Mesenchymal stem cell (in vitro differentiated cells and primary cell): ENCODE measurements around the gene XRCC3.

Experiments
- DNase-seq: peaks from one replicate; pipeline ENCODE4 v3.0.0-alpha.2; 2013
- H2AFZ ChIP-seq: one replicate; pipeline ENCODE4 v1.6.1; 2013; ENCODE audit warnings: low read depth, mild to moderate bottlenecking, control low read depth, inconsistent platforms, low read length, moderate library complexity
- H2AK5ac ChIP-seq: 2 replicates; pipeline ENCODE4 v1.6.1; 2013; ENCODE audit warnings: low read length, moderate library complexity, mild to moderate bottlenecking, inconsistent platforms; ENCODE audit not compliant: severe bottlenecking
- H2BK120ac ChIP-seq: one replicate; pipeline ENCODE4 v1.6.1; 2013; ENCODE audit warnings: low read depth, mild to moderate bottlenecking, inconsistent platforms, low read length, moderate library complexity
- H2BK12ac ChIP-seq, 2 experiments: one replicate each; pipeline ENCODE4 v1.6.1; 2013; ENCODE audit warnings: inconsistent platforms in 2 of 2, low read length in 2 of 2, mild to moderate bottlenecking in 2 of 2, moderate library complexity in 2 of 2, control low read depth in 1 of 2
- H2BK15ac ChIP-seq: one replicate; pipeline ENCODE4 v1.6.1; 2013; ENCODE audit warnings: mild to moderate bottlenecking, low read depth, inconsistent platforms; ENCODE audit not compliant: poor library complexity, severe bottlenecking
- H2BK5ac ChIP-seq: 2 replicates; pipeline ENCODE4 v1.6.1; 2013; ENCODE audit warnings: low read depth, mild to moderate bottlenecking, low read length, control low read depth, inconsistent platforms; ENCODE audit not compliant: poor library complexity, severe bottlenecking
- H3K14ac ChIP-seq, 2 experiments: one replicate each; pipeline ENCODE4 v1.6.1; 2013; ENCODE audit warnings: inconsistent platforms in 2 of 2, low read length in 2 of 2, control low read depth in 1 of 2, mild to moderate bottlenecking in 1 of 2, moderate library complexity in 1 of 2
- H3K18ac ChIP-seq, 2 experiments: one replicate each; pipeline ENCODE4 v1.6.1; 2013; ENCODE audit warnings: inconsistent platforms in 2 of 2, low read length in 2 of 2, control low read depth in 1 of 2, low read depth in 1 of 2, mild to moderate bottlenecking in 1 of 2
- H3K23ac ChIP-seq, 2 experiments: one replicate each; pipeline ENCODE4 v1.6.1; 2013; ENCODE audit warnings: inconsistent platforms in 2 of 2, low read length in 2 of 2, mild to moderate bottlenecking in 2 of 2, moderate library complexity in 2 of 2, control low read depth in 1 of 2
- H3K27ac ChIP-seq: 2 replicates; pipeline ENCODE4 v1.5.1; 2013; ENCODE audit warnings: mild to moderate bottlenecking, moderate library complexity, low read length, control low read depth, inconsistent platforms; ENCODE audit not compliant: poor library complexity, severe bottlenecking
- H3K27me3 ChIP-seq, 2 experiments: 2 replicates each; pipeline versions ENCODE4 v1.6.1 to v1.7.0; 2013; ENCODE audit warnings: low read length in 2 of 2, mild to moderate bottlenecking in 2 of 2, moderate library complexity in 2 of 2, control low read depth in 1 of 2, inconsistent platforms in 1 of 2; ENCODE audit not compliant: control insufficient read depth in 1 of 2, insufficient read depth in 1 of 2
- H3K36me3 ChIP-seq, 2 experiments: 2 replicates each; pipeline versions ENCODE4 v1.6.1 to v1.7.0; 2013; ENCODE audit warnings: low read length in 2 of 2, control low read depth in 1 of 2, inconsistent platforms in 1 of 2, low read depth in 1 of 2, mild to moderate bottlenecking in 1 of 2; ENCODE audit not compliant: insufficient read depth in 2 of 2, control insufficient read depth in 1 of 2
- H3K4ac ChIP-seq, 2 experiments: one replicate each; pipeline ENCODE4 v1.6.1; 2013; ENCODE audit warnings: inconsistent platforms in 2 of 2, low read length in 2 of 2, mild to moderate bottlenecking in 2 of 2, moderate library complexity in 2 of 2, control low read depth in 1 of 2, low read depth in 1 of 2
- H3K4me1 ChIP-seq: 2 replicates; pipeline ENCODE4 v1.6.1; 2013; ENCODE audit warnings: low read depth, low read length, control low read depth; ENCODE audit not compliant: control insufficient read depth, insufficient read depth
- H3K4me2 ChIP-seq: 2 replicates; pipeline ENCODE4 v1.6.1; 2013; ENCODE audit warnings: low read length, mild to moderate bottlenecking, inconsistent platforms; ENCODE audit not compliant: poor library complexity, severe bottlenecking
- H3K4me3 ChIP-seq, 2 experiments: 2 replicates each; pipeline versions ENCODE4 v1.5.1 to v1.7.0; 2013; ENCODE audit warnings: low read length in 2 of 2, mild to moderate bottlenecking in 2 of 2, control low read depth in 1 of 2, low read depth in 1 of 2; ENCODE audit not compliant: insufficient read depth in 1 of 2
- H3K79me1 ChIP-seq: replicated peaks from 2 replicates; pipeline ENCODE4 v1.6.1; 2013; ENCODE audit warnings: mild to moderate bottlenecking, control low read depth, low read length, inconsistent platforms; ENCODE audit not compliant: poor library complexity, severe bottlenecking
- H3K9ac ChIP-seq: 2 replicates; pipeline ENCODE4 v1.7.0; 2013; ENCODE audit warnings: mild to moderate bottlenecking, low read length, moderate library complexity
- H3K9me3 ChIP-seq: 2 replicates; pipeline ENCODE4 v1.7.0; 2013; ENCODE audit warnings: mild to moderate bottlenecking, low read length; ENCODE audit not compliant: control insufficient read depth
- H4K8ac ChIP-seq: one replicate; pipeline ENCODE4 v1.6.1; 2013; ENCODE audit warnings: inconsistent platforms, mild to moderate bottlenecking, low read length, moderate library complexity
- H4K91ac ChIP-seq: one replicate; pipeline ENCODE4 v1.6.1; 2013; ENCODE audit warnings: mild to moderate bottlenecking, low read length, inconsistent platforms
- WGBS: methylation state at CpG from one replicate; pipeline ENCODE4 v1.1.7; 2013; ENCODE audit warnings: mixed read lengths; 5-methylcytosine and 5-hydroxymethylcytosine counted together

XRCC3 gene

GRCh38 chr14:103749452-103749851, 34.2 kb upstream of the XRCC3 start:
- H2BK5ac ChIP-seq: no peak overlapping the region
- H2BK12ac ChIP-seq: no peak overlapping the region
- H4K8ac ChIP-seq: no peak overlapping the region
- DNase-seq: peak; percentile 5
- no peaks in the 10 kb centered on the region for H3K27me3 ChIP-seq
- H3K27ac ChIP-seq: no peak overlapping the region
- no peak overlapping the region for H3K23ac ChIP-seq
- no peak overlapping the region for H2AK5ac ChIP-seq
- H3K79me1 ChIP-seq: no peaks in the 10 kb centered on the region
- no peak overlapping the region for H3K18ac ChIP-seq
- no peak overlapping the region for H2AFZ ChIP-seq
- no peak overlapping the region for H4K91ac ChIP-seq
- H3K9ac ChIP-seq: no peak overlapping the region
- no peak overlapping the region for H3K14ac ChIP-seq
- no peak overlapping the region for H2BK120ac ChIP-seq
- H3K36me3 ChIP-seq: peaks cover 0 to 6% of the 10 kb centered on the region in 2 experiments
- no peak overlapping the region for H3K4me3 ChIP-seq
- H3K9me3 ChIP-seq: no peaks in the 10 kb centered on the region
- H3K4me1 ChIP-seq: peaks cover 6% of the 10 kb centered on the region
- no peak overlapping the region for H3K4ac ChIP-seq
- WGBS: 93% methylated on average over 4 of the region's 5 CpGs
- H2BK15ac ChIP-seq: no peak overlapping the region
- H3K4me2 ChIP-seq: no peak overlapping the region

- DNase-seq: no peak
- H2BK5ac ChIP-seq: no peak overlapping the region
- WGBS: 91% methylated on average over 5 of the region's 5 CpGs
- H2AK5ac ChIP-seq: no peak overlapping the region
- no peak overlapping the region for H3K4me3 ChIP-seq
- no peaks in the 10 kb centered on the region for H3K9me3 ChIP-seq
- no peak overlapping the region for H3K4ac ChIP-seq
- no peak overlapping the region for H3K27ac ChIP-seq
- H2BK120ac ChIP-seq: no peak overlapping the region
- no peak overlapping the region for H3K4me2 ChIP-seq
- H3K9ac ChIP-seq: no peak overlapping the region
- no peaks in the 10 kb centered on the region for H3K27me3 ChIP-seq
- H2AFZ ChIP-seq: no peak overlapping the region
- no peak overlapping the region for H3K23ac ChIP-seq
- H2BK12ac ChIP-seq: no peak overlapping the region
- H4K8ac ChIP-seq: no peak overlapping the region
- H3K79me1 ChIP-seq: no peaks in the 10 kb centered on the region
- no peak overlapping the region for H4K91ac ChIP-seq
- H3K18ac ChIP-seq: no peak overlapping the region
- no peak overlapping the region for H3K14ac ChIP-seq
- no peak overlapping the region for H2BK15ac ChIP-seq
- peaks cover 6% of the 10 kb centered on the region for H3K4me1 ChIP-seq
- peaks cover 0 to 10% of the 10 kb centered on the region in 2 experiments for H3K36me3 ChIP-seq
These were observed 33.2 kb upstream of the XRCC3 start for GRCh38 chr14:103748534-103748857.

- H3K9ac ChIP-seq: no peak overlapping the region
- no peak overlapping the region for H2AK5ac ChIP-seq
- no peak overlapping the region for H4K8ac ChIP-seq
- H3K4ac ChIP-seq: no peak overlapping the region
- H3K4me3 ChIP-seq: no peak overlapping the region
- peak overlapping the region in 1 of 2 experiments; percentile 5 for H3K14ac ChIP-seq
- H3K4me1 ChIP-seq: peaks cover 6% of the 10 kb centered on the region
- peaks cover 0 to 15% of the 10 kb centered on the region in 2 experiments for H3K36me3 ChIP-seq
- H3K18ac ChIP-seq: no peak overlapping the region
- no peak overlapping the region for H2BK15ac ChIP-seq
- no peak overlapping the region for H3K23ac ChIP-seq
- H2BK5ac ChIP-seq: no peak overlapping the region
- no peak overlapping the region for H2AFZ ChIP-seq
- WGBS: 83% methylated on average over 10 of the region's 10 CpGs
- H3K4me2 ChIP-seq: no peak overlapping the region
- H2BK12ac ChIP-seq: no peak overlapping the region
- no peaks in the 10 kb centered on the region for H3K27me3 ChIP-seq
- H3K27ac ChIP-seq: no peak overlapping the region
- no peak overlapping the region for H4K91ac ChIP-seq
- no peak for DNase-seq
- H3K9me3 ChIP-seq: no peaks in the 10 kb centered on the region
- H3K79me1 ChIP-seq: no peaks in the 10 kb centered on the region
- H2BK120ac ChIP-seq: no peak overlapping the region
These were observed 31.4 kb upstream of the XRCC3 start for GRCh38 chr14:103746701-103747100.

DNA sequence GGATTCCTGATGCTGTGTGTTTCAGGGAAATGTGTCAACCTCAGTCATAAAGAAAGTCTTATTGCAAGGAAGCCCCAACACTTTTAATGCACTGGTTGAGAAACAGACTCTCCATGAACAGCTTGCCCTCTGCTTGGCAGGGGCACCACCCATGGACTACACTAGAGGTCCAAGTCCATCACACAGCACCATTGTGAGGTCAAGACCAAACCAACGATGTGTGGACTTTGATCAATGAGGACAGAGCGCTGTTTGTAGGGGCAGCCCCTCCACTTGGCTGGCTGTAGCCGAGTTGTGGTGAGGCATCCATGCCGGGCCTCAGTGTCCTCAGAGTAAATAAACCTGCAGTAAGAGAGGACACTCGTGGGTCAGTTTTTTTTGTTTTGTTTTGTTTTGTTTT, 30.2 kb upstream of the XRCC3 start:
- Histone ChIP-seq H2AK5ac (no peak overlapping the region), H3K14ac (no peak overlapping the region), H3K36me3 (peaks cover 0 to 15% of the 10 kb centered on the region in 2 experiments), H2BK12ac (no peak overlapping the region), H3K18ac (no peak overlapping the region), H2AFZ (no peak overlapping the region), H4K8ac (no peak overlapping the region), H3K79me1 (no peaks in the 10 kb centered on the region), H3K9me3 (no peaks in the 10 kb centered on the region), H3K4ac (no peak overlapping the region), H4K91ac (no peak overlapping the region), H3K9ac (no peak overlapping the region), H3K4me3 (no peak overlapping the region), H2BK15ac (no peak overlapping the region), H3K4me1 (peaks cover 10% of the 10 kb centered on the region), H3K27ac (no peak overlapping the region), H3K23ac (no peak overlapping the region), H3K4me2 (no peak overlapping the region), H2BK120ac (no peak overlapping the region), H2BK5ac (no peak overlapping the region), H3K27me3 (no peaks in the 10 kb centered on the region)
- no peak for DNase-seq
- WGBS: 91% methylated on average over 5 of the region's 5 CpGs
